Caco-2 (cell line): Measurements from ENCODE around the gene ABCA10. TPM values are rescaled to one million over a fixed set of nuclear protein-coding genes. Genes with fewer than 3 reads are reported as not detected.

ENCODE experiments used
- BruUV-seq: library from RNA; stranded (reverse); fragments of 400-500 nt; replicated peaks from 2 replicates; lab custom pipeline; 2021; lab: Mats Ljungman, UMichigan
- CTCF ChIA-PET: fragments of 300-600 bp; sonication (Branson Sonifier 250); formaldehyde crosslinking; loops from one replicate; lab custom pipeline; 2022; ENCODE audit warnings: antibody characterized with exemption; lab: Charles Lee
- POLR2A ChIA-PET: fragments of 300-600 bp; sonication (Branson Sonifier 250); formaldehyde crosslinking; loops from one replicate; lab custom pipeline; 2022; ENCODE audit warnings: antibody characterized with exemption; lab: Charles Lee
- DNase-seq, 2 experiments: peaks; one replicate each; pipeline versions ENCODE4 v3.0.0 to v3.0.0-alpha.2; 2020 to 2022
- H3K27me3 ChIP-seq: replicated peaks from 2 replicates; pipeline ENCODE4 v1.6.0; 2011; ENCODE audit warnings: low read length; ENCODE audit not compliant: control insufficient read depth, insufficient read depth
- H3K36me3 ChIP-seq: 2 replicates; pipeline ENCODE4 v1.5.1; 2011; ENCODE audit warnings: low read length; ENCODE audit not compliant: control insufficient read depth, insufficient read depth
- H3K4me1 ChIP-seq: fragments of 250-450 bp; sonication (Bioruptor Pico); 2 replicates; pipeline ENCODE4 v1.5.1; 2020; ENCODE audit warnings: mild to moderate bottlenecking
- H3K4me3 ChIP-seq: 2 replicates; pipeline ENCODE4 v1.5.1; 2011; ENCODE audit warnings: low read depth, mild to moderate bottlenecking, control low read depth, low read length
- H3K9me3 ChIP-seq: fragments of 250-450 bp; sonication (Bioruptor Pico); 2 replicates; pipeline ENCODE4 v1.5.1; 2020; ENCODE audit warnings: mild to moderate bottlenecking, moderate library complexity
- H3K27ac Mint-ChIP-seq: one replicate; pipeline ENCODE4 v1.8.0; 2022; ENCODE audit warnings: mixed read lengths; ENCODE audit not compliant: unreplicated experiment
- H3K27me3 Mint-ChIP-seq: one replicate; pipeline ENCODE4 v1.8.0; 2022; ENCODE audit warnings: mixed read lengths; ENCODE audit not compliant: insufficient read depth, unreplicated experiment
- H3K36me3 Mint-ChIP-seq: one replicate; pipeline ENCODE4 v1.8.0; 2022; ENCODE audit warnings: mild to moderate bottlenecking, mixed read lengths; ENCODE audit not compliant: insufficient read depth, unreplicated experiment
- H3K4me1 Mint-ChIP-seq: one replicate; pipeline ENCODE4 v1.8.0; 2022; ENCODE audit warnings: low read depth, mixed read lengths; ENCODE audit not compliant: unreplicated experiment
- H3K4me3 Mint-ChIP-seq: one replicate; pipeline ENCODE4 v1.8.0; 2022; ENCODE audit warnings: mild to moderate bottlenecking, moderate library complexity, mixed read lengths; ENCODE audit not compliant: unreplicated experiment
- H3K9me3 Mint-ChIP-seq: one replicate; pipeline ENCODE4 v1.8.0; 2022; ENCODE audit warnings: mixed read lengths; ENCODE audit not compliant: unreplicated experiment
- CTCF ChIP-seq, 2 experiments: fragments of 200-600 bp in 1 of 2; IDR thresholded peaks; 1 replicate in 1 of 2; 2 replicates in 1 of 2; pipeline versions ENCODE4 v1.5.1 to v1.8.0; 2011 to 2022; ENCODE audit warnings: antibody characterized with exemption in 1 of 2, control low read depth in 1 of 2, inconsistent platforms in 1 of 2, low read depth in 1 of 2, low read length in 1 of 2, mild to moderate bottlenecking in 1 of 2, moderate library complexity in 1 of 2; ENCODE audit not compliant: insufficient read depth in 1 of 2, severe bottlenecking in 1 of 2, unreplicated experiment in 1 of 2
- intact Hi-C: fragments of 100-400 bp; cut with micrococcal nuclease; formaldehyde crosslinking; loops from one replicate; pipeline ENCODE4 v1.10.0; 2022; ENCODE audit not compliant: unreplicated experiment
- total RNA-seq: library from RNA; stranded (reverse); gene quantifications from 2 replicates; pipeline ENCODE4 v1.2.3, GENCODE V29; 2022

The ABCA10 gene
- total RNA-seq, 1 experiment from 2014 or later = not detected

- TF ChIP-seq CTCF (IDR thresholded peaks at IDR 0.05; ENCODE audit: insufficient read depth in 1 of 2, low read depth in 1 of 2, low read length in 1 of 2, severe bottlenecking in 1 of 2, unreplicated experiment in 1 of 2) = no peak
- Mint-ChIP-seq H3K27ac (peak overlapping the region; percentile 27), H3K9me3 (no peaks in the 10 kb centered on the region), H3K4me1 (no peaks in the 10 kb centered on the region), H3K36me3 (no peaks in the 10 kb centered on the region), H3K27me3 (no peaks in the 10 kb centered on the region), H3K4me3 (no peak overlapping the region)
- ChIA-PET POLR2A (no interaction called here), CTCF (no interaction called here)
- intact Hi-C loops = no loop called here
- BruUV-seq = no TSS peak
- no peak for DNase-seq
- no peaks in the 10 kb centered on the region for H3K9me3 ChIP-seq
- H3K4me1 ChIP-seq = peaks cover 19% of the 10 kb centered on the region
- no peaks in the 10 kb centered on the region for H3K27me3 ChIP-seq
- H3K4me3 ChIP-seq = no peak overlapping the region
- no peaks in the 10 kb centered on the region; the same call in 1 of the 2 replicates for H3K36me3 ChIP-seq
These were observed 52.8 kb downstream of the ABCA10 start for GRCh38 chr17:69175625-69176456.

GRCh38 chr17:69175262-69175624 is 53.4 kb downstream of the ABCA10 start:
- ChIA-PET POLR2A (no interaction called here), CTCF (no interaction called here)
- Mint-ChIP-seq H3K4me1 (no peaks in the 10 kb centered on the region), H3K27me3 (no peaks in the 10 kb centered on the region), H3K36me3 (no peaks in the 10 kb centered on the region), H3K4me3 (no peak overlapping the region), H3K27ac (no peak overlapping the region), H3K9me3 (no peaks in the 10 kb centered on the region)
- no peak overlapping the region for H3K4me3 ChIP-seq
- H3K4me1 ChIP-seq = peaks cover 19% of the 10 kb centered on the region
- intact Hi-C loops = no loop called here
- no peaks in the 10 kb centered on the region for H3K9me3 ChIP-seq
- no TSS peak for BruUV-seq
- no peaks in the 10 kb centered on the region for H3K27me3 ChIP-seq
- DNase-seq = no peak
- H3K36me3 ChIP-seq = no peaks in the 10 kb centered on the region; the same call in 1 of the 2 replicates
- TF ChIP-seq CTCF (IDR thresholded peaks at IDR 0.05; ENCODE audit: insufficient read depth in 1 of 2, low read depth in 1 of 2, low read length in 1 of 2, severe bottlenecking in 1 of 2, unreplicated experiment in 1 of 2) = no peak

- intact Hi-C loops = no loop called here
- no TSS peak for BruUV-seq
- Histone ChIP-seq H3K4me1 (peaks cover 9% of the 10 kb centered on the region; the same call in 1 of the 2 replicates), H3K27me3 (no peaks in the 10 kb centered on the region), H3K9me3 (0 out of 2 replicates have a peak, but pooled peaks cover 3% of the 10 kb centered on the region), H3K4me3 (no peak overlapping the region), H3K36me3 (no peaks in the 10 kb centered on the region; the same call in 1 of the 2 replicates)
- no peak for TF ChIP-seq CTCF (IDR thresholded peaks at IDR 0.05; ENCODE audit: insufficient read depth in 1 of 2, low read depth in 1 of 2, low read length in 1 of 2, severe bottlenecking in 1 of 2, unreplicated experiment in 1 of 2)
- Mint-ChIP-seq H3K9me3 (no peaks in the 10 kb centered on the region), H3K36me3 (no peaks in the 10 kb centered on the region), H3K4me1 (no peaks in the 10 kb centered on the region), H3K27me3 (no peaks in the 10 kb centered on the region), H3K4me3 (no peak overlapping the region), H3K27ac (no peak overlapping the region)
- ChIA-PET POLR2A (no interaction called here), CTCF (no interaction called here)
- no peak for DNase-seq
These were observed 55.5 kb downstream of the ABCA10 start for GRCh38 chr17:69173118-69173517.
